HG03139 (cell line): Measurements from ENCODE around the gene ELMOD3.
"Not testable (repeated sequence)": the region's sequence is repeated elsewhere in the genome, so short reads cannot be mapped to it uniquely, and the experiment has no call there.

ENCODE experiments used
- ATAC-seq: cut with Tn5 transposase; IDR thresholded peaks from one replicate; pipeline ENCODE4 v1.9.1; 2021; ENCODE audit not compliant: unreplicated experiment

The ELMOD3 gene

DNA sequence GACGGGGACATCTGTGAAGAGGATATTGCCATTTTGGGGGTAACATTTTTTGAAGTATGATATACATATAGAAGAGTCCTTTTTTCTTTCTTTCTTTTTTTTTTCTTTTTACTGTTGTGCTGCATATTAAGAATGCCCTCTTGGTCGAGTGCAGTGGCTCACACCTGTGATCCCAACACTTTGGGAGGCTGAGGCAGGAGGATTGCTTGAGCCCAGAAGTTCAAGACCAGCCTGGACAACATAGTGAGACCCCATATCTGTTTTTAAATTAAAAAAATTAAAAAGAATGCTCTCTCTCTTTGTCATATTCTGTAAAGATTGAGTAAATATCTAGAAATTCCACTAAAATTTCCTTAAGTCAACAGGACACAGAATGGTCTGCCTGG, 67.5 kb downstream of the ELMOD3 start:
- ATAC-seq: no peak

DNA sequence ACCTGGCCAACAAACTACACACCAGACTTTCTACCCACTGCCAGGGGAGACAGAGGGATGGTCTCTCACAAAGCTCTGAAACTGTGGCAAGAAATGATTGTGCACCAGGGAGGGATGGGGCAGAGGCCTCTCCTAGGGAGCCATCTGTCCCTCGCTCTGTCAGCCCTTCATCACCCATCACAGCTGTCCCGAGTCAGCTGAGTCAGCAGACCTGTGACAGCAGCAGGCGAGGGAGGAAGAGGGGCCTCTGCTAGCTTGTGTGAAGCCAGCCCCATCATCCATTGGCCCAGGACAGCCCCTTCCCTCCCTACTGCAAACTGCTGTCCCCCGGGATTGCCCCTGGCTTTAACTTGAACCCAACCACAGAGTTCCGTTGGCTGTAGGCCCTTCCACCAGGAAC, 69.0 kb downstream of the ELMOD3 start:
- ATAC-seq: no peak

DNA sequence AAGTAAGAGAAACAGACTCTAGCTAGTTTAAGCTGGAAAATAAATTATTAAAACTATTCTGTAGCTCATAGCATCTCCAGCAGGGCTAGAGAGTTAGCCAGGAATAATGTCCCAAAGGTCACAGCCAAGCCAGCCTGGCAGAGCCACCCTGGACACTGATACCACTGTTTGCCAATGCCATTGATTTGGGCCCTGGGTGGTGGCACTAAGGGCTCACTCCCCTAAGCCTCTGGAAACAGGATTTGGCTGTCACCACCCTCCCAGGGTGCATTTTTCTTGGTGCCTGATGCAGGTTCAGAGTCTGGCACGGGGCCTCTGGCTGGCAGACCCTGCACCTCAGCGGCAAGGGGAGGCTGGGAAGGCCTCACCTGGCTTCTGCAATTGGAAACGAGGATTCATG, 71.0 kb downstream of the ELMOD3 start:
- ATAC-seq: no peak

DNA sequence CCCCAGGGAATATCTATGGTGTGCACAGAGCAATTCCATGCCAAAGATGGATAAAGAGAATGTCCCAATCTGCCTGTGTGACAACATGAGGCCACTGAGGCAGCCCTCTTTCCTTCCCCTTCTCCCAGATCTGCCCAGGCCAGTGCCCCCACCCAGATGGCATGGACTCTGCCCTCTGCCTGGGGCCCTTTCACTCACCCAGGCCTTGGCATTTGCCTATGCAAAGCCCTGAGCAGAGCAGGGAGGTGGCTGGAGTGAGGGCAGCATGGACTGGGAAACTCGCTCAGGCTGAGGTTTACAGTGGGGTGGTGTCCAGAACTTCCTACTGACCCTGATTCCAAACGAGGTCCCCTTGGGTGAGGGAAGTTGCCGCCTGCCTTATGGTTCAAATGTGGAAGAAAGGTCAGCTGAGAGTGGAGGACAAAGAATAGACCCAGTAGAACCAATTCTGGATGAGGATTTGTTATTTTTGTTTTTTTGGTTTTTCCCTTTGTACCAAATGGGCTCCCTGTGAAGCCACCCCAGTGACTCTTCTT, 72.8 kb downstream of the ELMOD3 start:
- no peak for ATAC-seq

DNA sequence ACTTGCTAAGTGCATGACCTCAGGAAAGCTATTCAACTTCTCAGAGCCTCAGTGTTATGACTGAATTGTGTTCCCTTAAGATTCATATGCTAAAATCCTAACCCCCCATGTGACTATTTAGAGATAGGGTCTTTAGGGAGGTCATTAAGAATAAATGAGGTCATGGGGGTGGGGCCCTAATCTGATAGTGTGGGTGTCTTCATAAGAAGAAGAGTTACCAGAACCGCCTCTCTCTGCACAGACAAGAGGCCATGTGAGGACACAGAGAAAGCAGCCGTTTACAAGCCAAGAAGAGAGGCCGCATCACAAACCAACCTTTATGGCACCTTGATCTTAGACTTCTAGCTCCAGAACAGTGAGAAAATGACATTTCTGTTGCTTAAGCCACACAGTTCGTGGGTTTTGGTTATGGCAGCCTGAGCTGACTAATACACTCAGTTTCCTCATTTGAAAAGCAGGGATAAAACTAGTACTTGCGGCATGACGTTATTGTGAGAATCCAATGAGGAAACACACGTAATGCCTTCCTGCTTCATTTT, 73.8 kb downstream of the ELMOD3 start:
- no peak for ATAC-seq

DNA sequence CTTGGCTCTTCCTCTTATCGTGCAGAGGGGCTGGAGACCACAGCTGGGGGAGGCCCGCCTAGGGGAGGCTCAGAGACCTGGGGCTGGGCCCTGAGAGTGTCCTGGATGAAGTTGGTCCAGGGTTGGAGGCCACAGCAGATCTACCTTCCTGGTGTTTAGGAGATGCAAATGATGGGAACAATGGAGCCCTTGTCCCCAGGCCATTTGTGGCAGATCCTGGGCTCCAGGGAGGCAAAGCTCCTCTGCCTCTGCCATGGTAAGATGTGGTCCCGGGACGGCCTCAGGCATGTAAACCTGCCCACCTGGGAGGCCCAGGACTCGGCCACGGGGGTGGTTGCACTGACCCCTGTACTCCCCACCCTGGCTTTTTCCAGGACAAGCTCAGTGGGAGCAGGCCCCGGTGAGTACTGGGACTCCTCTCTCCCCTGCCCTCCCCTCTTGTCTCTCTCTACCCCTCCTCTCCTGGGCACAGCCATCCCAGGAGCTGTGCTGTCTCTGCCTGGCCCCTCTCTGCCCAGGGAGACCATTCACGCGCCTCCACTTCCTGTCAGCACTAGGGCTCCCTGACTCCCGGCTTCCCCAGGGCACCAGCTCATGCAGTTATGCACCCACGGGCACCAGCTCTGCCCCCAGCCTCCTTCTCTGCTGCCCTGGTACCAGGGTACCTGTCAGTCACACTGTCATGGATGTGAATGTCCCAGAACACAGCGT, 74.8 kb downstream of the ELMOD3 start:
- no peak for ATAC-seq

DNA sequence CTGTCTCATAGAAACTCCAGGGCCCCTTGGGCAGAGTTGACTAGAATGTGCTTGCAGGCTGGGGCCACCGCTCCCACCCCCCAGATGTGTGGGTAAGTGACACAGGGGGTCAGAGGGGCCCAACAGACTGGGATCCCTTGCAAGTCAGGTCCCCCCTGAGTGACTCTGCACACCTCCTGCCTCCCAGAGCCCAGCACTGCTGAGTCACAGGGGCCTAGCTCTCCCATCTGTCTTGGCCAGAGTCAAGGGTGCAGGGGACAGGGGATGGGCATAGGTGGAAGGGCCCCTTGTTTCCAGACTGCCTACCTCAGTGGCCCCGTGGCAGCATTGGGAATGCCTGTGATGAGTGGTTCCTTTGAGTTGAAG, 75.3 kb downstream of the ELMOD3 start:
- ATAC-seq: no peak

DNA sequence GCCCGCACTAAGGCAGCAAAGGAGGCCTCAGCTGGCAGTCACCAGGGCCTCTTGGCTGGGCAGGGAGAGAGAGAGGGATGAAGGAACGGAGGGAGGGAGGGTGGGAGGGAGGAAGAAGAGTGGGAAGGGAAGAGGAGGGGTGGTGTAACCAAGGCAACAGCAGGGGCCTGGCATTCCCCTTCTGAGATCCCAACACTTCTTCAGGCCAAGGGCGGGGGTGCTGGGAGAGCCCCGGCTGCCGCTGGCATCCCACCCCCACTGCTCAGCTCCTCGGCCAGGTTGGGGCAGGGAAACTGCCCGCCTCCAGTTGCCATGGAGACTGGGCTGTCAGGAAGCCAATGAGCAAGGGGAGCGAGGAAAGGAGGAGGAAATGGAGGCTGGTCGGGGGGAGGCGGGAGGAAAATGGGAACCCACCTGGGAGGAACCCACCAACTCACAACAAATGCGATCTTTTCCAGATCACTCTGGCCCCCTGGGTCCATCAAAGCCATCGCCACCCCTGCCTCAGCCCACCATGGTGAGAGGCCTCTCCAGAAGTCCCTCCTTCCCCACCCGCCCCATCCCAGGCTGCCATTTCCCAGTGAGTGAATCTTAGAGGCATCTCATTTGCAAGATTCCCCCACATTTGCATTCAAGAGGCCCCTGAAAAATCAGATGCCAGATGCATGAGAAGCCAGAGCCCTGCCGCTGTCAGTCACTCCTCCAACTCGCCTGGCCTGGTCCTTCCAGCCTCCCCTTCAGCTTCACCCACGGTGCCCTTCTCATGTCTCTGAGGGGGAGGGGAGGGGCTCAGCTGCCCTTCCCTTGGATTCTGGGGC, 76.4 kb downstream of the ELMOD3 start:
- no peak for ATAC-seq

DNA sequence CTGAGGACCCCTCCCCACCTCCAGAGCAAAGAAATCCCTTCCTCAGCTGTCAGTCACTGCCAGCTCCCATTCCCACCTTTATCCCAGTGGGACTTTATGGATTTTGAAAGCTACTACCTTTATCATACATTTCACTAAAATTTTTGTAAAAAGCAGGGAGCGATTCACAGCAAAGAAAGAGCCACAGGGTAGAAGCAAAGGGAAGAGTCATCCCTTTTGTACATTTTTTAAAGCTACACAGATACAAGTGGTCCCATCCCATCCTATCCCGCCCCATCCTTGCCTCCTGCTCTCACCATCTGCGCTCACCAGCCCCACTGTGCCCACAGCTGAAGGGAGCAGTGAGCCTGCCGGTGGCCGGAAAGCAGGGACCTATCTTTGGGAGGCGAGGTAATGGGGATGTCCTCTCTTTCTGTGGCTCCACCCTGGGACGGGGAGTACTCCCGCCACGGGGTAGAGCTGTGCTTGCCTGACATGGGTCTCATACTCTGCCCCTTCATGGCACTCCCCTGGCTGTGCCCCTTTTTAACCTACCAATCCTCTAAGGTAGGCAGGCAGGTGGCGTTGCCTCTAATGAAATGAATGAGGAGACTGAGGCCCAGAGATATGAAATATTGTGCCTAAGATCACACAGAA, 77.1 kb downstream of the ELMOD3 start:
- no peak for ATAC-seq

DNA sequence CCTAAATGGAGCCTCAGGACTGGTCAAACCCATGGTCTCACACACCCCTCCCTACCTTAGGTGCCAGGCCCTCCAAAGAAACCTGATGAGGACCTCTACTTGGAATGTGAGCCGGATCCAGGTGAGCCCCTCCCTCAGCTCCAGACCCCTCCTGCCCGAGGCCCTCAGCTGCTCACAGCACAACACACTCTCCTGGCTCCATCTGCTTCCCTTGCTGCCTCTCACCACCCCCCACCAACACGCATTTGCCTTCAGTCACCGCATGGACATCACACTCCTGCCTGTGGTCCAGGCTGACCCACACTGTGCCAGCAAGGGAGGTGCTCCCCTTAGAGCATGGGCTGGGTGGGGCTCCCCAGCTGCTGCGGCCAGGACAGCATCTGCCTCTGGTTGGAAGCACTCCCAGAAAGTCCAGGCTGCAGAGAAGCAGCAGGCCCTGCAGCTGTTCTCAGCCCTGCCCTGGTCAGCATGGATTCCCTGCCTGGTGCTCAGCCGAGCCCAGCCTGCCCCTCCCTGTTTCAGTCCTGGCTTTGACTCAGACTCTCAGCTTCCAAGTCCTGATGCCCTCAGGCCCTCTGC, 79.0 kb downstream of the ELMOD3 start:
- no peak for ATAC-seq

DNA sequence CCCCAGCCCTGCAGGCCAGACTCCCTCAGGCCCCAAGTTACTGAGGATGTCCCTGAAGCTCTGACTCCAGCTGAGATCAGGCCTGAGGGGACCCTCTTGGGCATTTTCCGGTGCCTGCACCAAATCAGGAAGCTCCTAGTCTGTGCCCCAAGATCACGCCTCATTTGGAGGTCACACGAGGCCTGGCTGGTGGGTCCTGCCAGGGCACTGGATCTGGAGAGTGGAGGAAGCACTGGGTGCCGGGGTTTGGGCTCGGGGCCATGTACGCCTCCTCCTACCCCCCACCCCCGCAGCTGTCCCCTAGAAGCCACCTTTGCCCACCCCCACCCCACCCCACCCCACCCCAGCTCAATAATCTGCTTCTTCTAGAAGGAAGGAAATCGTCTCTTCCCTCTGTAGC, 80.1 kb downstream of the ELMOD3 start:
- no peak for ATAC-seq

DNA sequence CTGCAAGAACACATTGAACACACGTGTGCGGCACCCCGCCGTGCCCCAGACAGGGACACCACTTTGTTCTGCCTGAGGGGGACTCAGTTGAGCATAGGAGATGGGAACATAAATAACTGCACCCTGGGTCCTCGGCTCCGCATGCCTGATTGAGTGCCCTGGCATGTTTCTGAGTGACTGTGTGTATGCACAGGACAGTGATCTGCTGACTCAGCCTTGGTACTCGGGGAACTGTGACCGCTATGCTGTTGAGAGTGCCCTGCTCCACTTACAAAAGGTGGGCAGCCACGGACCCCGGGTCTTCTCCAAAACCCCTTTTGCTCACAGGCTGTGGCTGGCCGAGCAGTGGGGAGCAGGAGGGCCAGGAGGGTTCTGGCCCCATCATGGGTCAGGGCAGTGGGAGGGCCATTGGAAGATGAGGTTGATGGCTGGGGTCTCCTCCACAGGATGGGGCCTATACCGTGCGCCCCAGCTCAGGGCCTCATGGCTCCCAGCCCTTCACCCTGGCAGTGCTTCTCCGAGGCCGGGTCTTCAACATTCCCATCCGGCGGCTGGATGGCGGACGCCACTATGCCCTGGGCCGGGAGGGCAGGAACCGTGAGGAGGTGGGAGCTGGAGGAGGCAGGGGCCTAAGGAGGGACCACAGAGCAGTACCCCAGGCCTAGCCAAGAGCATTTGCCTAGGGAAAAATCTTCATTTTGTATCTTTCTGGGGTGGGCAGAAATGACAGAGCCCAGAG, 80.8 kb downstream of the ELMOD3 start:
- ATAC-seq: no peak

DNA sequence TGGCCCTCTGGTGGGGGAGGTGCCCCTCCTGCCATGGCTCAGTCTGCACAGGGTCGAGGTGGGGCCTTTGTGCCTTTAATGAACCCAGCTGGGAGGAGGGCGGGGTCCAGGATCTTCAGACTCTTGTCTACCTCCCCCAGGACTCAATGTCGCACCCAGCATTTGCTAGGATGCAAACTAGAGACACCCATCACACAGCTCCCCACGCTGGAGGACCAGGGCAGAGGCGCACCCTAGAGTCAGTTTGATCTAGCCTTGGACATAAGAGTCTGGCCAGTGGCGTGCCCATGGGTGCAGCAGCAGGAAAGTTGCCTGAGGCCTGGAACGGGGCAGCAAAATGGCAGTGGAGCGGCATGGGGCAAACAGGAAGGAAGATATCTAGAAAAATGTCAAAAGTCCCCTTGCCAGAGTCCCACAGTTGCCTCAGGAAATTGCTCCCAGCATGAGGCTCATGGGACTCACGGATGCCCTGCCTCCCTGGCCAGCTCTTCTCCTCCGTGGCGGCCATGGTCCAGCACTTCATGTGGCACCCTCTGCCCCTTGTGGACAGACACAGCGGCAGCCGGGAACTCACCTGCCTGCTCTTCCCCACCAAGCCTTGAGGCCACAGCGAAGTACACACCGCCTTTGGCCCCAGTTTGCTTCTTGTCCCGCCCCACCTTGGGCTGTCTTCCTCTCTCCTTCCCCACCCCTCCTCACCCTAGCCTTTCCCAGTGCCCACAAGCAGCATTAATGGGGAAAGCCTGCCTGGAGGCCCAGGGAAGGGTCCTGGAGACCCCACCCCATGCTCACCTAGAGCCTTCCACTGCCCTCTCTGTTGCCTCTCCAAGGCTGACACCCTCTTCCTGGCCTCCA, 81.6 kb downstream of the ELMOD3 start:
- no peak for ATAC-seq

DNA sequence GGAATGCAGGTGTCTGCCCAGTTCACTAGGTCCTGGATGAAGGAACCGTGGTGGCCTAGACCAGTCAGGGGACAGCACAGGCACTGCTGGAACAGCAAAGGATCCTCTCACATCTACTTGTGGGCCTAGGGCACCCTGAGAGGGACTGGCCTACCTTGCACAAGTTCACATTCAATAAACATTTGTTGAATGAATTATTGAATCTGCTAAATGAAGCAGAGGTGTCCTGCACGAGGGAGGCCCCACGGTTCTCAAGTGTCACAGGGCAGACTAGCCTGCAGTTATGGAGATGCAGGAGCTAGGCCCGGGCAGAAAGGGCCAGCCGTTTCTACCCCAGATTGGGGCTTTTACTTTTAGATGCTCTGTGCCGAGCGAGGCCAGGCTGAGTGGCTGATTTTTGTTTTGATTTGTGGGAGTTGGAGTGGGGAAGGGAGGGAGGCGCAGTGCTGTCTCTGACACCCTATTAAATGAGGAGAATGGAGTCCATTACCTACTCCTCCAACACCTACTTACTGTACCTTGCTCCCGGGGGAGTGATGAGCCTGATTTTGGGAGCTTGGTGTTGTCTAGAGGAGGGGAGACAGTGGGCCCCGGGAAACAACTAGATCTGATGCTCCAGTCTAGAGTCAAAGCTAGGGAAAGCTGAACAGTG, 82.4 kb downstream of the ELMOD3 start:
- no peak for ATAC-seq

DNA sequence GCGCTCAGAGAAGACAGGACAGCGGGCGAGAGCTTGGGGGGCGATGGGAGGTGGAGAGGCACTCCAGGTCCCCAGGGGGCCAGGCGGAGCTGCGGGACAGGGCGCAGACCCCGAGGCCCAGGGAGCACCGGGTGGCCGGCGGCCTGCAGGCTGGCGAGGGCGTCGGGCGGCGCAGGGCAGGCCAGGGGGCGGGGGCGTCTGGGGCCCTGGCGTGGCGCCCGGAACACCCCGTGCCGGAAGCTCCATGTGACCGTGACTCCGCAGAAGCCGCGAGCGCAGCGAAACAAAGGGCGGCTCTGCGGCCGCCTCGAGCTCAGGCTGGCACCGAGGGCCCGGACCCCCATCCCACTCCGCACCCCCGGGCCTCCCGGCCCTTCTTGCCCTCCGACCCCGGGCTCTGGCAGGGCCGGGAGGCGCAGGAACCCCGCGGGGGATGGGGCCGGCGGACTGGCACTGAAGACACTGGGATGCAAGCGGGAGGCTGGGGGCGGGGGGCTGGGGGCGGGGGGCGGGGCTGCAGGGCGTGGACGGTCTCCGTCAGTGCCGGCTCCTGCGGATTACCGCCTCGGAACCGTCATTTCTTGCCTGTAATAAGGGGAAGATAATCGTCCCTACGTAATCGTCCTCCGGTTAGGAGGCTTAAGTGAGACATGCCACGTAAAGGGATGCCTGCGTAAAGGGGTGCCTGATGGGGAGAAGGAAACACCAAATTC, 83.1 kb downstream of the ELMOD3 start:
- ATAC-seq: peak; percentile 71

DNA sequence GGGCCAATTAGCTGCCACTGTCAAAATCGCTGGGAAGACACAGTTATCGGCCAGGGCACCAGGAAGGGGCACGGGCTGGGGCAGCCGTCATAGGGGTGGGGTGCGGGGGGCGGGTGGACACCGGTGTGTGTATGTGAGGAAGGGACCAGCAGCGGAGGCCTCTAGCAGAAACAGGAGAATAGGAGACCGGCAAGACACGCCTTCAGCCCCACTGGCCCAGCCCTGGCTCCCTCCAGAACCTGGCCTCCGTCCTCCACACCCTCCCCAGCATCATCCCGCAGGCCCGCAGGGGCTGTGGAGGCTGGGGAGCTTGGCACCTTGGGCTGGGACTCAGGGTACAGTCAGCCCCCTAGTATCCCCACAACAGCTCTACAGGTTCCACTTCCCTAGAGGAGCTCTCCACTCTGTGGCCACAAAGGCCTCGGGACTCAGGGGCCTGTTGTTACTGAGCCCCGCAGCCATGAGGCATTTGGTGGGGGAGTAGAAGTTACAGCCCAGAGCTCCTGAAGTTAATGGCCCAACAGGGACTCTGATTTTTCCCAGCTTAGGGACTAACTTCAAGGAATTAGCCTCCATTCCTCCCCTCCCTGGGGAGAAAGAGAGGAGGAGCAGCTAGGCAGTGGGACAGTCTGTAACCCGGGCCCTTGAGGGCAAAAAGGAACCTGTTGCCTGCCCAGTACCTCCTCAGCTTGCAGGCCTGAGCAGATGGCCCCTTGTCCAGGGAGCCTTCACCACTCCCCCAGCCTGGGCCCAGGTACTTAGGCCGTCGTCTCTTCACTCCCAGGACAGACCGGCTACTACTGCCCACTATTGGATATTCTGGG, 83.8 kb downstream of the ELMOD3 start:
- ATAC-seq: no peak

DNA sequence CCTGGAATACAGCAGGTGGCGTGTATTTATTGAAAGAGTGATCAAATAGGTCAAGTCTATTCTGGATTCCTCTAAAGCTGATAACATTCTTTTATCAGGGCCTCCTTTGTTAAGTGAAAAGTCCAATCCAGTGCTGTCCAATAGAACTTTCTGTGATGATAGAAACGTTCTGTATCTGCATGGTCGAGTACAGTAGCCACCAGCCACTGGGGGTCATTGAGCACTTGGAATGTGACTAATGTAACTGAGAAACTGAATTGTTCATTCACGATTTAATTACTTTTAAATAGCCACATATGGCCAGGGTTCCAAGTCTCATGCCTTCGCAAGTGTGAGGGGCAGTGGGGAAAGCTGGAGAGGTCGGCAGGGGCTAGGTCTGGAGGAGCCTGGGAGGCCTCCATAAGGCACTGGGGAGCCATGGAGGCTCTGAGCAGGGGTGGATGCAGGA, 84.5 kb downstream of the ELMOD3 start:
- ATAC-seq: no peak

DNA sequence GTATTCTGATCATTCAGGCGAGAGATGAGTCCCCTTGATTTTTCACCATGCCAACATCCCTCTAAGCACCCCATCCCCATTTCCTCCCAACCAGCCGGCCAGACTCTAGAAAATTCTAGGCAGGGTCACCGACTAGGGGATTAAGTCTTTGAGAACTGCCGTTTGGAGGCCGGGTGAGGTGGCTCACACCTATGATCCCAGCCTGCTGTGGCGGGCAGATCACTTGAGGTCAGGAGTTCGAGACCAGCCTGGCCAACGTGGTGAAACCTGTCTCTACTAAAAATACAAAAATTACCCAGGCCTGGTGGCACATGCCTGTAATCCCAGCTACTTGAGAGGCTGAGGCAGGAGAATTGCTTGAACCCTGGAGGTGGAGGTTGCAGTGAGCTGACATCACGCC, 85.0 kb downstream of the ELMOD3 start:
- ATAC-seq: not testable (repeated sequence)
